Cardiac fibroblast (primary cell): ENCODE results near the gene TRAM2.
A peak's percentile ranks its signal among the peaks of the same experiment; 100 is the strongest.

Experiments
- DNase-seq, 2 donors: peaks; one replicate each; pipeline versions ENCODE4 v3.0.0 to v3.0.0-alpha.2; 2010; ENCODE audit warnings: low read depth in 2 of 2
- H3K4me3 ChIP-seq, 2 donors: replicated peaks in 1 of 2; 1 replicate in 1 of 2; 2 replicates in 1 of 2; pipeline ENCODE4 v1.5.1; 2011; ENCODE audit warnings: low read depth in 2 of 2, low read length in 2 of 2, mild to moderate bottlenecking in 2 of 2, moderate library complexity in 1 of 2
- TF ChIP-seq, protein P1 (sequence below): IDR thresholded peaks from one replicate; pipeline ENCODE4 v1.5.1; 2011; ENCODE audit warnings: low read depth, mild to moderate bottlenecking, low read length, inconsistent platforms

The TRAM2 gene

DNA sequence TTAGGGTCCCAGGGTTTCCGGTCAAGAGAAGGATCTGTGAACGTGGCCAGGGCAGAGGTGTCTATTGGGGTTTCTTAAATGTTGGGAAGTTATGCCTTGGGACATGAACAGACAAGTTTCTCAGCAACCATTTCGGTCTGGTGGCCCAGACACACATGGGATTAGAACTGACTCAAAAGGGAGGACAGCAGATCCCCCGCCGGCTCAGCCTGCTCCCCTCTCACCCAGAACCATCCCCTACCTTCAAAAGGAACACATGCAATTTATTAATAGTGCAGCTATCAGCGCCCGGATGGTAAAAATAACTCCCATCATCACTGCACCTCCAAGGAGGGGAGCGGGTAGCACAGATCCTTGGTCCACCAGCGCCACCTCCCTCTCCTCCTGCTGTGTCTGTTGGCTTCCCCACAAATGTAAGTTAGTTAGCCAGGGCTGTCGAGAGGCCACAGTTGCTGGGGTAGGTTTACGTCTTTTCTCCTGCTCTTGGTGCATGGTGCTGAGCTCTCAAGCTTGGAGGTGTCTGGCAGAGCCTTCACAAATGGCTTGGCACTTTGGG lies 77.1 kb downstream of the TRAM2 start:
- no peak overlapping the region for H3K4me3 ChIP-seq
- TF ChIP-seq, protein P1, sequence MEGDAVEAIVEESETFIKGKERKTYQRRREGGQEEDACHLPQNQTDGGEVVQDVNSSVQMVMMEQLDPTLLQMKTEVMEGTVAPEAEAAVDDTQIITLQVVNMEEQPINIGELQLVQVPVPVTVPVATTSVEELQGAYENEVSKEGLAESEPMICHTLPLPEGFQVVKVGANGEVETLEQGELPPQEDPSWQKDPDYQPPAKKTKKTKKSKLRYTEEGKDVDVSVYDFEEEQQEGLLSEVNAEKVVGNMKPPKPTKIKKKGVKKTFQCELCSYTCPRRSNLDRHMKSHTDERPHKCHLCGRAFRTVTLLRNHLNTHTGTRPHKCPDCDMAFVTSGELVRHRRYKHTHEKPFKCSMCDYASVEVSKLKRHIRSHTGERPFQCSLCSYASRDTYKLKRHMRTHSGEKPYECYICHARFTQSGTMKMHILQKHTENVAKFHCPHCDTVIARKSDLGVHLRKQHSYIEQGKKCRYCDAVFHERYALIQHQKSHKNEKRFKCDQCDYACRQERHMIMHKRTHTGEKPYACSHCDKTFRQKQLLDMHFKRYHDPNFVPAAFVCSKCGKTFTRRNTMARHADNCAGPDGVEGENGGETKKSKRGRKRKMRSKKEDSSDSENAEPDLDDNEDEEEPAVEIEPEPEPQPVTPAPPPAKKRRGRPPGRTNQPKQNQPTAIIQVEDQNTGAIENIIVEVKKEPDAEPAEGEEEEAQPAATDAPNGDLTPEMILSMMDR = no peak
- peak in 1 of 2 donors; percentile 12 for DNase-seq

DNA sequence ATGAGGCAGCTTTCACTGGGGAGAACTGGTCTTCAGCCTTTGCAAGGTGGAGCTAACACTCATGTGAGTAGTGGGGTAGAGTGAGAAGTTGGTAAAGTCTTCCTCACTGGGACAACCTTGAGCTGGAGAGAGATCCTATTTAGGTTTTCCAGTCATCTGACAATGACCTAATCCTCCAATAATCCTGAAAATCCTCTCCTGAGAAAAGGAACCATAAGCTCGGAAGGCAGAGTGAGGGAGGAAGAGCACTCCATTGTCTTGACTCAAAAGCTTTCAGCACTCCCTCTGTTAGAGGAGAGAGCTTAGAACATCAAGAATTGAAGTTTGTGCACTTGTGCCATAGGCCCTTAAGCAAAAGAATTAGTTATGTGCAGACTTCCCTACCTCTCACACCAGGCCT lies 77.8 kb downstream of the TRAM2 start:
- DNase-seq = peak in 1 of 2 donors; percentile 77
- H3K4me3 ChIP-seq = no peak overlapping the region
- TF ChIP-seq, protein P1 = no peak

DNA sequence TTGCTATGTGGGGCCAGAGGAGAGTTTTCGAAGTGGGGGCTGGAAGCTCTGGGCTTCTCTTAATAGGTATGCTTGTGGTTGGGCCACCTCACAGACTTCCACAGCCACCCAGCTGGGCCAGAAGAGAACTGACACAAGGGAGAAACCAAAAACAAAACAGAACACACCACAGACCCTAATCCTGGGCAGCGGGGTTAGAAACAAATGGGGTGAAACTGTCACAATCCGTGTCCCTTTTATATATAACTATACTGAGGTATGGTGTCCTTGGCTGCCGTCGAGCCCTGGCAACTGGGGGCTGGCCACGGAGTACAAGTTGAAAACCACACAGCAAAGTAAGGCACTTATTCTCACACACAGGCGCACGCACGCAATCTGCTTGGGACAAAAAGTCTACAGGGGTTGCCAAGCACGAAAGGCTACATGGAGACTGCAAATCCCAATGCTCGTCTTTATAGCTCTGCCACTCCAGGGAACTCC lies 78.3 kb downstream of the TRAM2 start:
- H3K4me3 ChIP-seq = no peak overlapping the region
- TF ChIP-seq, protein P1 = no peak
- no peak for DNase-seq

DNA sequence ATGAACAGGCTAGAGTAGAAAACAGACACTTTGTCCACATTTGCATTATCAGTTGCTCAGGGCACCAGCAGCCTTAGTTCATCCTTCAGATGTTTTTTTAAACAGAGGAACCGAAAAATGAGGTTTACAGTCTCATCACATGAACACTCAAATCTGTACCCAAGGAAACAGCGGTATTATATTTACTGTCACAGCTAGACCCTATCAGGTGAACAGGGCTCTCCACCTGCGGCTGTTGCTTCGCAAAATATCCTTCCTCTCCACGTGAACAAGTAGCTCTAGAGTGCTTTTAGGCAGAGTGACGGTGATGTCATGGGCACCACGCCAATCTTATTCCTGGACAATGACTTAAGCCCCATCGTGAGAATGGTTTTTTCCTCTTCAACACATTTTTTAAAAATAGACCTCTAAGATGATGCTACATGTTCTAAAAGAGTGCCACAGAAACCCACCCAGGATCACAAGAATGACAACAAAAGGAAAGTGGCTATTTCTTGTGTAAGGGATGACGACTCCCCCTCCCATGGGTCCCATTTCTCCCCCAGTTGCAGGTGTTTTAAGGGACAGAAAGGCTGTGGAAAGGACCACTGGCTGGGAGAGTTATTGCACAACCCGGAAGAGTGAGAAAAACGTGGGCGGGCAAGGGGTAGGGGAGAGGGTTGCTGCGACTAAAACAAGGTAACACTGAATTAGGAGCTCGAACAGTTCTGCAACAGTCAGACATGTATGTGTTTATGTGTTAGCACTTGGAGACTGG lies 79.0 kb downstream of the TRAM2 start:
- no peak overlapping the region for H3K4me3 ChIP-seq
- peak in 1 of 2 donors; percentile 85 for DNase-seq
- TF ChIP-seq, protein P1 = no peak

DNA sequence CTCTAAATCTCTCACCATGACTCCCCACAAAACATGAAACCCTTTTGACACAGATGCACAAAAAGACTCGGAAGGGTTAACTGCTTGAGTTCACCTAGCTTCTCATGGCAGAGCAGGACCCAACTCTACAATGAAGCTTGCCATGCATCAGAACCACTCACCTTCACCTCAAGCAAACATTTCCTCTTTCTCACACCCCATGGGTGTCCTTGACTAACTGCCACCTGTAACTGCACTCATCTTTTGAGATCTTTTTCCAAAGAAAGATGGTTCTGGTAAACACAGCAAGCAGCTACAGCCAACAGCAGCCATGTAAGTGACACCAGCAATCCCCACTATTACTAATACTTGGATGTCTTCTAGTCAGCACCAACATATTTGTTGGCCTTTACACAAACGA lies 80.2 kb downstream of the TRAM2 start:
- peak in 1 of 2 donors; percentile 17 for DNase-seq
- TF ChIP-seq, protein P1 = no peak
- H3K4me3 ChIP-seq = no peak overlapping the region

DNA sequence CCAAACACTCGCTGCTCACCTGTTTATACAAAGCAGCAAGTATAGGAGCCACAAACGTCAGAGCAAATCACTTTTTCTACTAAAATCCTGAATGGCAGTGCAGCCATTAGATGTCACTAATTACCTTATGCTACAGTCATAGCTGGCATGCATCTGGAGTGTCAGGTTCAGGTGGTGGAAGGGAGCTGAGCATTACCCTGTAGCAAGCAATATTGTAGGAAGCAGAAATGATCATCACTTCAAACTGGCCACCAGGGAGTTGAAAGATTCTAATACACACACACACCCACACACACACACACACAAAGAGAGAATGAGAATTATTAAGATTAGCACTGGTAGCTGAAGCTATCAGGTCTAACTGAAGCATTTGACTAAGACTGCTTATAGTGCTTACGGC lies 80.9 kb downstream of the TRAM2 start:
- no peak overlapping the region for H3K4me3 ChIP-seq
- TF ChIP-seq, protein P1 = no peak
- no peak for DNase-seq
